WI38 (cell line): ENCODE measurements around the gene PLXDC2.

Source experiments
- H3K4me3 ChIP-seq: 2 replicates; pipeline ENCODE4 v1.5.1; 2011; ENCODE audit warnings: low read depth, mild to moderate bottlenecking, control low read depth, low read length
- CTCF ChIP-seq: IDR thresholded peaks from 2 replicates; pipeline ENCODE4 v1.5.1; 2012; ENCODE audit warnings: low read depth, mild to moderate bottlenecking, control low read depth, low read length

Gene PLXDC2

GRCh38 chr10:19937989-19938388 is 121.8 kb downstream of the PLXDC2 start:
- H3K4me3 ChIP-seq, result no peak overlapping the region
- no peak for TF ChIP-seq CTCF

- TF ChIP-seq CTCF, result no peak
- no peak overlapping the region for H3K4me3 ChIP-seq
These were observed 125.1 kb downstream of the PLXDC2 start for GRCh38 chr10:19941206-19941880.

GRCh38 chr10:19944911-19945663 is 128.9 kb downstream of the PLXDC2 start:
- no peak overlapping the region for H3K4me3 ChIP-seq
- TF ChIP-seq CTCF, result no peak

GRCh38 chr10:19946245-19946644 is 130.0 kb downstream of the PLXDC2 start:
- H3K4me3 ChIP-seq, result no peak overlapping the region
- TF ChIP-seq CTCF, result no peak

GRCh38 chr10:19946791-19947190 is 130.6 kb downstream of the PLXDC2 start:
- no peak for TF ChIP-seq CTCF
- H3K4me3 ChIP-seq, result no peak overlapping the region

GRCh38 chr10:19947215-19947614 is 131.0 kb downstream of the PLXDC2 start:
- no peak for TF ChIP-seq CTCF
- no peak overlapping the region for H3K4me3 ChIP-seq

- TF ChIP-seq CTCF, result no peak
- no peak overlapping the region for H3K4me3 ChIP-seq
These were observed 131.4 kb downstream of the PLXDC2 start for GRCh38 chr10:19947656-19948055.
